ENCODE results near the gene MACROD2.

DNA sequence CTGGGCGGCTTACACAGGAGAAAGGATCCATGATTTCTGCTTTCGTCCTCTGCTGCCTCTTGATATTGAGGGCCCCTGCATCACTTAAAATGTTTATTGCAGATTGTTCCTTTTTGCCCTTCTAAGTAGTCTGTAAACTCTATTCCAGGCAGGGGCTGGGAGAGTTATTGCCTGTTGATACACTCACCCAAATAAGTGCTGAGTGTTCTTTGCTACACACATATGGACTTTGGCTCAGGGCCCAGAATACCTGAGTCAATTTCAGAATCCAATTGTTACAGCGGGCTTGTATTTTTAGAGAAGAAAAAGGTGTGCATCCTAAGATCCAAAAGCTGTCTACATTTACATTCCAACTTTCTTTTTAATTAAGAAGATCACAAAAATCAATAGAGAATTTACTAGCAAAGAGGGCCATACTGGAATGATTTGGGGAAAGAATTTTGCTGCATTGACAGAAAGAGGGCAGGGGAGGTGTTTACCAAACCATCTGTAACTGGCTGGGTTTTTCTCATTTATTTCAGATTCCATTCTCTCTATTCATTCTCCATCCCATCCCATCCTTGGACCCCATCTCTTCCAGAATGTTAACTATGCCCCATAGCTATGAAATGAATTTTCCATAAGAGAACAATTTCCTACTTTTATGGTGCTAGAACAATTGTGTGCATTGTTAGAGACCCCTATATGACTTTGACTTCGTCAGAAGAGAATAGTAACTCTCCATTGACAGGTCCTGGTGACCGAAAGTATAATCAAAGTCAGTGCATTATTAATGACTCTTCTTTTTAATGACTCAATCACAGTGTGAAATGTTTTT, 1302.0 kb downstream of the MACROD2 start:
- TF ChIP-seq POLR2A (IDR thresholded peaks at IDR 0.05): no peak
- TF ChIP-seq, protein P1, sequence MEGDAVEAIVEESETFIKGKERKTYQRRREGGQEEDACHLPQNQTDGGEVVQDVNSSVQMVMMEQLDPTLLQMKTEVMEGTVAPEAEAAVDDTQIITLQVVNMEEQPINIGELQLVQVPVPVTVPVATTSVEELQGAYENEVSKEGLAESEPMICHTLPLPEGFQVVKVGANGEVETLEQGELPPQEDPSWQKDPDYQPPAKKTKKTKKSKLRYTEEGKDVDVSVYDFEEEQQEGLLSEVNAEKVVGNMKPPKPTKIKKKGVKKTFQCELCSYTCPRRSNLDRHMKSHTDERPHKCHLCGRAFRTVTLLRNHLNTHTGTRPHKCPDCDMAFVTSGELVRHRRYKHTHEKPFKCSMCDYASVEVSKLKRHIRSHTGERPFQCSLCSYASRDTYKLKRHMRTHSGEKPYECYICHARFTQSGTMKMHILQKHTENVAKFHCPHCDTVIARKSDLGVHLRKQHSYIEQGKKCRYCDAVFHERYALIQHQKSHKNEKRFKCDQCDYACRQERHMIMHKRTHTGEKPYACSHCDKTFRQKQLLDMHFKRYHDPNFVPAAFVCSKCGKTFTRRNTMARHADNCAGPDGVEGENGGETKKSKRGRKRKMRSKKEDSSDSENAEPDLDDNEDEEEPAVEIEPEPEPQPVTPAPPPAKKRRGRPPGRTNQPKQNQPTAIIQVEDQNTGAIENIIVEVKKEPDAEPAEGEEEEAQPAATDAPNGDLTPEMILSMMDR (IDR thresholded peaks at IDR 0.05): no peak
